ENCODE measurements around the gene HOPX. TPM values are rescaled to one million over a fixed set of nuclear protein-coding genes. Genes with fewer than 3 reads are reported as not detected.
"Not testable (repeated sequence)": the region's sequence is repeated elsewhere in the genome, so short reads cannot be mapped to it uniquely, and the experiment has no call there.

HOPX gene
- total RNA-seq, 1 donor from 2014 or later: 3.3 TPM

- Mint-ChIP-seq H3K27me3 (ENCODE audit: low read depth) (peaks cover 8% of the 10 kb centered on the region), H3K4me3 (no peak overlapping the region), H3K9me3 (no peaks in the 10 kb centered on the region), H3K27ac (no peak overlapping the region), H3K36me3 (no peaks in the 10 kb centered on the region), H3K4me1 (peaks cover 12% of the 10 kb centered on the region)
- TF ChIP-seq, protein P1, sequence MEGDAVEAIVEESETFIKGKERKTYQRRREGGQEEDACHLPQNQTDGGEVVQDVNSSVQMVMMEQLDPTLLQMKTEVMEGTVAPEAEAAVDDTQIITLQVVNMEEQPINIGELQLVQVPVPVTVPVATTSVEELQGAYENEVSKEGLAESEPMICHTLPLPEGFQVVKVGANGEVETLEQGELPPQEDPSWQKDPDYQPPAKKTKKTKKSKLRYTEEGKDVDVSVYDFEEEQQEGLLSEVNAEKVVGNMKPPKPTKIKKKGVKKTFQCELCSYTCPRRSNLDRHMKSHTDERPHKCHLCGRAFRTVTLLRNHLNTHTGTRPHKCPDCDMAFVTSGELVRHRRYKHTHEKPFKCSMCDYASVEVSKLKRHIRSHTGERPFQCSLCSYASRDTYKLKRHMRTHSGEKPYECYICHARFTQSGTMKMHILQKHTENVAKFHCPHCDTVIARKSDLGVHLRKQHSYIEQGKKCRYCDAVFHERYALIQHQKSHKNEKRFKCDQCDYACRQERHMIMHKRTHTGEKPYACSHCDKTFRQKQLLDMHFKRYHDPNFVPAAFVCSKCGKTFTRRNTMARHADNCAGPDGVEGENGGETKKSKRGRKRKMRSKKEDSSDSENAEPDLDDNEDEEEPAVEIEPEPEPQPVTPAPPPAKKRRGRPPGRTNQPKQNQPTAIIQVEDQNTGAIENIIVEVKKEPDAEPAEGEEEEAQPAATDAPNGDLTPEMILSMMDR (IDR thresholded peaks at IDR 0.05; ENCODE audit: unreplicated experiment): no peak
- no peak for DNase-seq (ENCODE audit: low spot score in 2 of 2, unreplicated experiment in 2 of 2)
Measured at GRCh38 chr4:56677711-56678110, 3.4 kb downstream of the HOPX start.

- H3K27me3 Mint-ChIP-seq (ENCODE audit: low read depth): no peaks in the 10 kb centered on the region
- TF ChIP-seq, protein P1 (IDR thresholded peaks at IDR 0.05; ENCODE audit: unreplicated experiment): no peak
- H3K4me1 Mint-ChIP-seq: no peaks in the 10 kb centered on the region
- H3K27ac Mint-ChIP-seq: no peak overlapping the region
- no peaks in the 10 kb centered on the region for H3K36me3 Mint-ChIP-seq
- DNase-seq (ENCODE audit: low spot score in 2 of 2, unreplicated experiment in 2 of 2): no peak
- no peak overlapping the region for H3K4me3 Mint-ChIP-seq
- no peaks in the 10 kb centered on the region for H3K9me3 Mint-ChIP-seq
Measured at GRCh38 chr4:56674984-56675383, 6.1 kb downstream of the HOPX start.

DNA sequence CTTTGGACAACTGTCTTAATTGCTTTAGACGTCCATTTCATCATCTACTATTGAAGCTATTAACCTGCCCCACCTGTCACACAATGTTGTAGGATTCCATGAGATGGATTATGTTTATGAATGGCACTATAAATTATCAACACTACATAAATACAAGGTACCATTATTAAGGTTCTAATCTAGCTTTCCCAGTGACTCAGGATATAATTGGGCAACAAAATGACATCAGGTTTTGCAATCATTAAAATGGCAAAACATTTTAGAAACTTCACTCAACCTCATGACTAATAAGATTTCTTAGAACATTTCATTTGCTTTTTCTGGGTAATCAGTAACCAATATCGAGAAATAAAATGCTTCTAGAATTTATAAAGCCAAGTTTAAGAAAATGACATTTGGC is 9.2 kb downstream of the HOPX start:
- Mint-ChIP-seq H3K4me1 (no peaks in the 10 kb centered on the region), H3K27me3 (ENCODE audit: low read depth) (peaks cover 6% of the 10 kb centered on the region), H3K4me3 (no peak overlapping the region)

GRCh38 chr4:56671373-56671772 is 9.7 kb downstream of the HOPX start:
- H3K4me3 Mint-ChIP-seq: no peak overlapping the region
- no peaks in the 10 kb centered on the region for H3K4me1 Mint-ChIP-seq
- DNase-seq (ENCODE audit: low spot score in 2 of 2, unreplicated experiment in 2 of 2): no peak
- H3K36me3 Mint-ChIP-seq: no peaks in the 10 kb centered on the region
- H3K27me3 Mint-ChIP-seq (ENCODE audit: low read depth): peaks cover 9% of the 10 kb centered on the region
- H3K9me3 Mint-ChIP-seq: peaks cover 10% of the 10 kb centered on the region
- TF ChIP-seq, protein P1 (IDR thresholded peaks at IDR 0.05; ENCODE audit: unreplicated experiment): no peak
- no peak overlapping the region for H3K27ac Mint-ChIP-seq

More for the DNA sequence above, 9.2 kb downstream of the HOPX start:
- TF ChIP-seq, protein P1 (IDR thresholded peaks at IDR 0.05; ENCODE audit: unreplicated experiment): no peak
- Mint-ChIP-seq H3K27ac (no peak overlapping the region), H3K9me3 (peaks cover 10% of the 10 kb centered on the region), H3K36me3 (no peaks in the 10 kb centered on the region)
- DNase-seq (ENCODE audit: low spot score in 2 of 2, unreplicated experiment in 2 of 2): no peak

- Mint-ChIP-seq H3K9me3 (peaks cover 10% of the 10 kb centered on the region), H3K4me1 (no peaks in the 10 kb centered on the region), H3K27ac (no peak overlapping the region), H3K4me3 (no peak overlapping the region), H3K27me3 (ENCODE audit: low read depth) (peaks cover 40% of the 10 kb centered on the region), H3K36me3 (no peaks in the 10 kb centered on the region)
- TF ChIP-seq, protein P1 (IDR thresholded peaks at IDR 0.05; ENCODE audit: unreplicated experiment): no peak
- no peak for DNase-seq (ENCODE audit: low spot score in 2 of 2, unreplicated experiment in 2 of 2)
Measured at GRCh38 chr4:56668267-56668666, 12.8 kb downstream of the HOPX start.

- H3K27ac Mint-ChIP-seq; DNase-seq (ENCODE audit: low spot score in 2 of 2, unreplicated experiment in 2 of 2); H3K36me3 Mint-ChIP-seq; H3K9me3 Mint-ChIP-seq; H3K4me1 Mint-ChIP-seq; H3K4me3 Mint-ChIP-seq: not testable (repeated sequence)
- H3K27me3 Mint-ChIP-seq (ENCODE audit: low read depth): peaks cover 47% of the 10 kb centered on the region
Measured at GRCh38 chr4:56667396-56667795, 13.7 kb downstream of the HOPX start.

Measured in mesothelial cell of epicardium (in vitro differentiated cells).